CD4-positive, alpha-beta T cell treated with Interleukin-15 for 1 hour (primary cell): ENCODE measurements around the gene PDGFD.

ENCODE experiments used
- DNase-seq: peaks from one replicate; pipeline ENCODE4 v3.0.0-alpha.2; 2020

The PDGFD gene

GRCh38 chr11:104092744-104093143 lies 71.2 kb downstream of the PDGFD start:
- no peak for DNase-seq

- DNase-seq: no peak
These were observed 72.5 kb downstream of the PDGFD start for GRCh38 chr11:104091281-104092096.

GRCh38 chr11:104090767-104091166 lies 73.2 kb downstream of the PDGFD start:
- no peak for DNase-seq

- DNase-seq: no peak
These were observed 74.5 kb downstream of the PDGFD start for GRCh38 chr11:104089481-104089880.

- DNase-seq: no peak
These were observed 77.3 kb downstream of the PDGFD start for GRCh38 chr11:104086621-104087020.

- no peak for DNase-seq
These were observed 85.0 kb downstream of the PDGFD start for GRCh38 chr11:104078995-104079394.

GRCh38 chr11:104078245-104078644 lies 85.7 kb downstream of the PDGFD start:
- DNase-seq: no peak

- DNase-seq: no peak
These were observed 87.5 kb downstream of the PDGFD start for GRCh38 chr11:104076455-104076854.

- DNase-seq: no peak
These were observed 88.2 kb downstream of the PDGFD start for GRCh38 chr11:104075706-104076105.

- DNase-seq: no peak
These were observed 88.9 kb downstream of the PDGFD start for GRCh38 chr11:104075091-104075490.

GRCh38 chr11:104073950-104074705 lies 89.8 kb downstream of the PDGFD start:
- DNase-seq: peak; percentile 32

- DNase-seq: no peak
These were observed 96.4 kb downstream of the PDGFD start for GRCh38 chr11:104067534-104067933.

- DNase-seq: no peak
These were observed 99.8 kb downstream of the PDGFD start for GRCh38 chr11:104064034-104064630.

- no peak for DNase-seq
These were observed 102.0 kb downstream of the PDGFD start for GRCh38 chr11:104061853-104062521.

GRCh38 chr11:104060820-104061219 lies 103.1 kb downstream of the PDGFD start:
- DNase-seq: no peak

GRCh38 chr11:104060004-104060794 lies 103.7 kb downstream of the PDGFD start:
- DNase-seq: no peak

GRCh38 chr11:104058680-104059079 lies 105.3 kb downstream of the PDGFD start:
- no peak for DNase-seq

GRCh38 chr11:104057908-104058307 lies 106.0 kb downstream of the PDGFD start:
- DNase-seq: no peak

GRCh38 chr11:104055596-104055995 lies 108.4 kb downstream of the PDGFD start:
- no peak for DNase-seq

- no peak for DNase-seq
These were observed 108.9 kb downstream of the PDGFD start for GRCh38 chr11:104054911-104055529.

GRCh38 chr11:104053743-104054478 lies 110.0 kb downstream of the PDGFD start:
- DNase-seq: no peak
